Endodermal cell (in vitro differentiated cells): ENCODE measurements around the gene CHRNE. TPM values are rescaled to one million over a fixed set of nuclear protein-coding genes. Genes with fewer than 3 reads are reported as not detected.

Source experiments
- DNase-seq: peaks from one replicate; pipeline ENCODE4 v3.0.0-alpha.2; 2017
- H3K27ac ChIP-seq: 2 replicates; pipeline ENCODE4 v1.5.1; 2013; ENCODE audit warnings: mild to moderate bottlenecking, low read depth, low read length, moderate library complexity
- H3K27me3 ChIP-seq: 2 replicates; pipeline ENCODE4 v1.6.1; 2013; ENCODE audit warnings: mild to moderate bottlenecking, low read length, moderate library complexity; ENCODE audit not compliant: insufficient read depth, control insufficient read depth, poor library complexity, severe bottlenecking
- H3K36me3 ChIP-seq: 2 replicates; pipeline ENCODE4 v1.7.0; 2013; ENCODE audit warnings: mild to moderate bottlenecking, low read length, moderate library complexity; ENCODE audit not compliant: control insufficient read depth, insufficient read depth
- H3K4me1 ChIP-seq: one replicate; pipeline ENCODE4 v1.7.0; 2013; ENCODE audit warnings: low read length; ENCODE audit not compliant: control insufficient read depth, insufficient read depth
- H3K4me3 ChIP-seq: 2 replicates; pipeline ENCODE4 v1.5.1; 2013; ENCODE audit warnings: mild to moderate bottlenecking, low read length, moderate library complexity
- H3K9ac ChIP-seq: 2 replicates; pipeline ENCODE4 v1.6.1; 2013; ENCODE audit warnings: mild to moderate bottlenecking, low read length, moderate library complexity; ENCODE audit not compliant: poor library complexity, severe bottlenecking; ENCODE audit errors: extremely low read depth
- H3K9me3 ChIP-seq: 2 replicates; pipeline ENCODE4 v1.6.1; 2013; ENCODE audit warnings: mild to moderate bottlenecking, low read length, moderate library complexity; ENCODE audit not compliant: control insufficient read depth
- H3K27ac Mint-ChIP-seq: 2 replicates; pipeline ENCODE4 v1.8.0; 2020; ENCODE audit warnings: mixed read lengths
- H3K27me3 Mint-ChIP-seq: 2 replicates; pipeline ENCODE4 v1.8.0; 2021; ENCODE audit warnings: mild to moderate bottlenecking, mixed read lengths; ENCODE audit not compliant: insufficient read depth
- H3K36me3 Mint-ChIP-seq: 2 replicates; pipeline ENCODE4 v1.8.0; 2020; ENCODE audit warnings: low read depth, mixed read lengths
- H3K4me1 Mint-ChIP-seq: 2 replicates; pipeline ENCODE4 v1.8.0; 2020; ENCODE audit warnings: mixed read lengths
- H3K4me3 Mint-ChIP-seq: 2 replicates; pipeline ENCODE4 v1.8.0; 2020; ENCODE audit warnings: mild to moderate bottlenecking, moderate library complexity, mixed read lengths
- H3K9me3 Mint-ChIP-seq: 2 replicates; pipeline ENCODE4 v1.8.0; 2020; ENCODE audit warnings: mild to moderate bottlenecking, mixed read lengths
- WGBS, 2 experiments: methylation state at CpG; one replicate each; pipeline versions ENCODE4 v1.1.5 to v1.1.7; 2013; ENCODE audit warnings: missing lambda C conversion rate in 2 of 2, mixed read lengths in 1 of 2; ENCODE audit not compliant: insufficient coverage in 1 of 2, insufficient read length in 1 of 2; 5-methylcytosine and 5-hydroxymethylcytosine counted together
- total RNA-seq, 2 donors: library from RNA; stranded (reverse); fragmentation: NEBNext Ultra II Directional in 1 of 2; extraction: Animal tissue kit (Norgen Biotek cat#: 25700) in 1 of 2; gene quantifications; 2 replicates in 1 of 2; 3 replicates in 1 of 2; pipeline ENCODE4 v1.2.1, GENCODE V29; 2021
- TF ChIP-seq, protein P1 (sequence below): fragments of 200-600 bp; sonication (generic); conservative IDR thresholded peaks from 2 replicates; pipeline ENCODE4 v1.5.0; 2021; ENCODE audit warnings: antibody characterized with exemption, mild to moderate bottlenecking

CHRNE gene
- total RNA-seq, 2 donors from 2014 or later, result 0.71 to 1.2 TPM

DNA sequence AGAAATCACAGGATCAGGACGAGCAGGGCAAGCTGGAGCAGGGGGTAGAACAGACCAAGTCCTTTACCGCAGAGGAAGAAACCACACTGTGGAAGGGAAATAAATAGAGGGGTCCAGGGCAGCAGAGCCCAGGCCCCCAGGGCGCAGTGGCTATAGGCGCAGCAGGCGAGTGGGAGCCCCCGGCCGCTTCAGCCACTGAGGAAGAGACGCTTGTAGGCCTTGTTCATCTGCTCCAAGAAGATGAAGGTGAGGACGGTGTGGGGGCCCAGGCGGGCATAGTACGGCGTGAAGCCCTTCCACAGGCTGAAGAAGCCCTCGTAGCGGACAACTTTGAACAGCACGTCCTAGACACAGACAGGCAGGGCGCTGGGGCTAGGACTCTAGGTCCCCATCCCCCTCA lies 34.7 kb upstream of the CHRNE start:
- Mint-ChIP-seq H3K27ac (no peak overlapping the region), H3K27me3 (no peaks in the 10 kb centered on the region), H3K4me3 (peak overlapping the region; percentile 94), H3K36me3 (peaks cover 27% of the 10 kb centered on the region), H3K4me1 (peaks cover 35% of the 10 kb centered on the region), H3K9me3 (no peaks in the 10 kb centered on the region)
- peaks cover 6% of the 10 kb centered on the region for H3K4me1 ChIP-seq
- no peaks in the 10 kb centered on the region for H3K27me3 ChIP-seq
- no peak overlapping the region for H3K4me3 ChIP-seq
- H3K9ac ChIP-seq, result no peak overlapping the region
- no peaks in the 10 kb centered on the region for H3K9me3 ChIP-seq
- no peak for DNase-seq
- TF ChIP-seq, protein P1, sequence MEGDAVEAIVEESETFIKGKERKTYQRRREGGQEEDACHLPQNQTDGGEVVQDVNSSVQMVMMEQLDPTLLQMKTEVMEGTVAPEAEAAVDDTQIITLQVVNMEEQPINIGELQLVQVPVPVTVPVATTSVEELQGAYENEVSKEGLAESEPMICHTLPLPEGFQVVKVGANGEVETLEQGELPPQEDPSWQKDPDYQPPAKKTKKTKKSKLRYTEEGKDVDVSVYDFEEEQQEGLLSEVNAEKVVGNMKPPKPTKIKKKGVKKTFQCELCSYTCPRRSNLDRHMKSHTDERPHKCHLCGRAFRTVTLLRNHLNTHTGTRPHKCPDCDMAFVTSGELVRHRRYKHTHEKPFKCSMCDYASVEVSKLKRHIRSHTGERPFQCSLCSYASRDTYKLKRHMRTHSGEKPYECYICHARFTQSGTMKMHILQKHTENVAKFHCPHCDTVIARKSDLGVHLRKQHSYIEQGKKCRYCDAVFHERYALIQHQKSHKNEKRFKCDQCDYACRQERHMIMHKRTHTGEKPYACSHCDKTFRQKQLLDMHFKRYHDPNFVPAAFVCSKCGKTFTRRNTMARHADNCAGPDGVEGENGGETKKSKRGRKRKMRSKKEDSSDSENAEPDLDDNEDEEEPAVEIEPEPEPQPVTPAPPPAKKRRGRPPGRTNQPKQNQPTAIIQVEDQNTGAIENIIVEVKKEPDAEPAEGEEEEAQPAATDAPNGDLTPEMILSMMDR, result no peak
- H3K36me3 ChIP-seq, result peaks cover 30% of the 10 kb centered on the region
- no peak overlapping the region for H3K27ac ChIP-seq
- WGBS, 2 experiments, result 95 to 99% methylated on average over 12 to 16 of the region's 16 CpGs

DNA sequence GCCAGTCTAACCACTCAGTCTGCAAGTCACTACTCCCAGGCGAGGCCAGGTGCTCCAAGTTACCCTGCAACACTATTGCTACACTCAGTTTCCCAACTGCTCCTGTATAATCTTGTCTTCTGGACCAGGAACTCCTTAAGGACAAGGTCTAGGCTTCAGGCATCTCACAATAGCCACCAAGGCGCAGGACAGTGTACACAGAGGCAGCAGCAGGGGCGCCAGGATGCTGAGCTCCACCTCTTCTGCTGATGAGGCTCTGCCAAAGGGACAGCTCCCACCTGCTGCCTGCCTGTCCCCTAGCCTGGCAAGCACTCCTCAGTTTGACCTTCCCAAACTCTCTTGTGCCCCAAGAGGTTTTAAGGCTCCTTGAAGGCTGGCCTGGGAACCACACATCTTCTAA lies 33.5 kb upstream of the CHRNE start:
- H3K4me3 Mint-ChIP-seq, result no peak overlapping the region
- Histone ChIP-seq H3K9me3 (no peaks in the 10 kb centered on the region), H3K27ac (no peak overlapping the region), H3K27me3 (no peaks in the 10 kb centered on the region), H3K4me3 (no peak overlapping the region), H3K9ac (no peak overlapping the region), H3K36me3 (peaks cover 22% of the 10 kb centered on the region), H3K4me1 (peaks cover 6% of the 10 kb centered on the region)
- no peaks in the 10 kb centered on the region for H3K9me3 Mint-ChIP-seq
- no peaks in the 10 kb centered on the region for H3K27me3 Mint-ChIP-seq
- DNase-seq, result no peak
- H3K36me3 Mint-ChIP-seq, result peaks cover 19% of the 10 kb centered on the region
- H3K27ac Mint-ChIP-seq, result no peak overlapping the region
- peaks cover 35% of the 10 kb centered on the region for H3K4me1 Mint-ChIP-seq
- WGBS, 2 experiments, result 86 to 87% methylated on average over 2 to 3 of the region's 3 CpGs
- TF ChIP-seq, protein P1, result no peak

DNA sequence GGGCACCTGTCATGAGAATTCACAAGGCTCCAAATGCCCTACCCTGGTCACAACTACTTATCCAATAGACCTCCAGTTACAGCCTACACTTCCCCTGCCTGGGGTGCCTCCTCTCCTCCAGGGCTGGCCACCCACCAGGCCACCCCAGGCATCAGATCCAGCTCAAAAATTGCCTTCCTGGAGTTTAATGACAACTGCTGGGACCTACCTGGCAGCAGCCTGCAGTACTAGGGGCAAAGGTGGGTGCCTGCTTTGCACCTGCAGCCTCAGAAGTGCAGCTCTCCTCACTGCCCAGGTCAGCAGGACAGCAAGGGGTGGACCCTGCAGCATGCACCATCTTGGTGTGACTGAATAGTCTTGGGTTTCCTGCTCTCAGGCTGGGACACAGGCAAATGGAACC lies 32.8 kb upstream of the CHRNE start:
- Mint-ChIP-seq H3K27me3 (no peaks in the 10 kb centered on the region), H3K4me3 (no peak overlapping the region), H3K4me1 (peaks cover 28% of the 10 kb centered on the region), H3K36me3 (peaks cover 18% of the 10 kb centered on the region), H3K27ac (no peak overlapping the region), H3K9me3 (no peaks in the 10 kb centered on the region)
- no peak for DNase-seq
- no peak overlapping the region for H3K9ac ChIP-seq
- no peak overlapping the region for H3K4me3 ChIP-seq
- no peaks in the 10 kb centered on the region for H3K27me3 ChIP-seq
- H3K27ac ChIP-seq, result no peak overlapping the region
- H3K4me1 ChIP-seq, result peaks cover 6% of the 10 kb centered on the region
- H3K9me3 ChIP-seq, result no peaks in the 10 kb centered on the region
- peaks cover 25% of the 10 kb centered on the region for H3K36me3 ChIP-seq
- TF ChIP-seq, protein P1, result no peak
